Mesothelial cell of epicardium (in vitro differentiated cells): ENCODE results near the gene FOXK1. TPM values are rescaled to one million over a fixed set of nuclear protein-coding genes. Genes with fewer than 3 reads are reported as not detected.

Experiments
- DNase-seq, 2 experiments: peaks; one replicate each; pipeline ENCODE4 v3.0.0; 2021; ENCODE audit warnings: low spot score in 2 of 2; ENCODE audit not compliant: unreplicated experiment in 2 of 2
- H3K27ac Mint-ChIP-seq: 2 replicates; pipeline ENCODE4 v1.8.0; 2021; ENCODE audit warnings: mixed read lengths
- H3K27me3 Mint-ChIP-seq: 2 replicates; pipeline ENCODE4 v1.8.0; 2021; ENCODE audit warnings: low read depth, mixed read lengths
- H3K36me3 Mint-ChIP-seq: 2 replicates; pipeline ENCODE4 v1.8.0; 2021; ENCODE audit warnings: mixed read lengths
- H3K4me1 Mint-ChIP-seq: 2 replicates; pipeline ENCODE4 v1.8.0; 2021; ENCODE audit warnings: mixed read lengths
- H3K4me3 Mint-ChIP-seq: 2 replicates; pipeline ENCODE4 v1.8.0; 2021; ENCODE audit warnings: mild to moderate bottlenecking, moderate library complexity, mixed read lengths
- H3K9me3 Mint-ChIP-seq: 2 replicates; pipeline ENCODE4 v1.8.0; 2021; ENCODE audit warnings: mixed read lengths
- CTCF ChIP-seq: fragments of 200-600 bp; sonication (generic); IDR thresholded peaks from one replicate; pipeline ENCODE4 v1.5.0; 2021; ENCODE audit warnings: antibody characterized with exemption; ENCODE audit not compliant: unreplicated experiment
- total RNA-seq: library from RNA; stranded (reverse); gene quantifications from 3 replicates; pipeline ENCODE4 v1.2.1, GENCODE V29; 2021

FOXK1 gene
- total RNA-seq, 1 donor from 2014 or later = 57.3 TPM

- Mint-ChIP-seq H3K4me1 (peaks cover 45% of the 10 kb centered on the region), H3K27ac (peak overlapping the region; percentile 30), H3K27me3 (no peaks in the 10 kb centered on the region), H3K4me3 (no peak overlapping the region), H3K9me3 (no peaks in the 10 kb centered on the region), H3K36me3 (peaks cover 19% of the 10 kb centered on the region)
- no peak for DNase-seq
- TF ChIP-seq CTCF = no peak
Observed at GRCh38 chr7:4727914-4728705, 46.0 kb downstream of the FOXK1 start.

- no peaks in the 10 kb centered on the region for H3K9me3 Mint-ChIP-seq
- peaks cover 20% of the 10 kb centered on the region for H3K36me3 Mint-ChIP-seq
- H3K4me1 Mint-ChIP-seq = peaks cover 42% of the 10 kb centered on the region
- H3K27me3 Mint-ChIP-seq = no peaks in the 10 kb centered on the region
- H3K4me3 Mint-ChIP-seq = no peak overlapping the region
- H3K27ac Mint-ChIP-seq = peak overlapping the region; percentile 68
- no peak for TF ChIP-seq CTCF
- DNase-seq = no peak
Observed at GRCh38 chr7:4729266-4729665, 47.2 kb downstream of the FOXK1 start.

- H3K27me3 Mint-ChIP-seq = no peaks in the 10 kb centered on the region
- H3K4me1 Mint-ChIP-seq = peaks cover 33% of the 10 kb centered on the region
- H3K4me3 Mint-ChIP-seq = no peak overlapping the region
- no peaks in the 10 kb centered on the region for H3K9me3 Mint-ChIP-seq
- TF ChIP-seq CTCF = no peak
- no peak for DNase-seq
- peaks cover 19% of the 10 kb centered on the region for H3K36me3 Mint-ChIP-seq
- H3K27ac Mint-ChIP-seq = peak overlapping the region; percentile 69
Observed at GRCh38 chr7:4730276-4730675, 48.2 kb downstream of the FOXK1 start.

- Mint-ChIP-seq H3K27ac (peak overlapping the region; percentile 69), H3K4me3 (no peak overlapping the region), H3K27me3 (no peaks in the 10 kb centered on the region), H3K4me1 (peaks cover 26% of the 10 kb centered on the region), H3K36me3 (peaks cover 19% of the 10 kb centered on the region), H3K9me3 (no peaks in the 10 kb centered on the region)
- DNase-seq = no peak
- no peak for TF ChIP-seq CTCF
Observed at GRCh38 chr7:4730971-4731370, 48.9 kb downstream of the FOXK1 start.

- Mint-ChIP-seq H3K27me3 (no peaks in the 10 kb centered on the region), H3K4me3 (no peak overlapping the region), H3K9me3 (no peaks in the 10 kb centered on the region), H3K36me3 (peaks cover 19% of the 10 kb centered on the region), H3K27ac (peak overlapping the region; percentile 21), H3K4me1 (peaks cover 21% of the 10 kb centered on the region)
- no peak for TF ChIP-seq CTCF
- no peak for DNase-seq
Observed at GRCh38 chr7:4731803-4732202, 49.7 kb downstream of the FOXK1 start.
